Activated CD8-positive, alpha-beta memory T cell treated with anti-CD3 and anti-CD28 coated beads for 4 hours (primary cell): ENCODE data around the gene SLC28A2.

Experiments used
- DNase-seq, 2 donors: peaks; one replicate each; pipeline ENCODE4 v3.0.0-alpha.2; 2020; ENCODE audit warnings: low read depth in 2 of 2

Gene SLC28A2

GRCh38 chr15:45326280-45326679 is 74.2 kb downstream of the SLC28A2 start:
- DNase-seq: no peak

DNA sequence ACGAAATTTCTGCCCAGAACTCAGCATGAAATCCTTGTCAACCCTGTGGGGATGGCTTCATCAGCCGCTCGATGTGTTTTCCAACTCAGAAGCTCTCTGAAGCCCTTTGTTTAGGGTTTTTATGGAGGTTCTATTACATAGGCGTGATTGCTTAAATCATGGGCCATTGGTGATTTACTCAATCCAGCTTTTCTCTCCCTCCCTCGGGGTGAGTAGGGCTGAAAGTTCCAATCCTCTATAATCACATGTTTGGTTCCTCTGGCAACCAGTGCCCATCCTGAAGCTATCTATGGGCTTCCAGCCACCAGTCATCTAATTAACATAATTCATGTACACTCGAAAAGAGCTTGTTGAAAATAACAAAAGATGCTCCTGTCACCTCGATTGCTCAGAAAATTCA is 74.7 kb downstream of the SLC28A2 start:
- DNase-seq: no peak
